HepG2 (cell line): ENCODE measurements around the gene HS3ST5. TPM values are rescaled to one million over a fixed set of nuclear protein-coding genes. Genes with fewer than 3 reads are reported as not detected.

Experiments
- ATAC-seq: fragments of 200-7000 bp; cut with Tn5 transposase; 3 replicates; pipeline ENCODE4 v1.9.1; 2020; ENCODE audit warnings: mild to moderate bottlenecking, moderate library complexity
- BruUV-seq: library from RNA; stranded (reverse); fragments of 400-500 nt; replicated peaks from 2 replicates; lab custom pipeline; 2021; lab: Mats Ljungman, UMichigan
- CTCF ChIA-PET: fragments of 300-600 bp; formaldehyde crosslinking; extraction: SDS; loops from one replicate; lab custom pipeline; 2021; ENCODE audit warnings: low total read pairs, inconsistent platforms, low intra/inter-chr PET ratio; lab: Yijun Ruan, JAX
- POLR2A ChIA-PET: fragments of 350-600 bp; sonication (Branson Sonifier 250); formaldehyde crosslinking; loops from one replicate; lab custom pipeline; 2020; ENCODE audit warnings: antibody characterized with exemption, inconsistent platforms; lab: Yijun Ruan, JAX
- DNase-seq: peaks from one replicate; pipeline ENCODE4 v3.0.0-alpha.2; 2015; ENCODE audit warnings: low spot score
- FAIRE-seq: peaks from 3 replicates; lab custom pipeline; 2011; peaks lifted over from hg19 to GRCh38; lab: Jason Lieb, UNC
- H2AFZ ChIP-seq: one replicate; pipeline ENCODE4 v1.6.1; 2011; ENCODE audit warnings: low read length, inconsistent platforms
- H3K27ac ChIP-seq: fragments of 300-600 bp; 3 replicates; pipeline ENCODE4 v1.8.0; 2011; ENCODE audit warnings: mixed run types, mild to moderate bottlenecking, mixed read lengths, low read length, inconsistent platforms; ENCODE audit not compliant: insufficient read depth; ENCODE audit errors: extremely low read length
- H3K27me3 ChIP-seq, 2 experiments: fragments of 200-600 bp in 1 of 2; 2 replicates in 1 of 2; 3 replicates in 1 of 2; pipeline versions ENCODE4 v1.6.0 to v1.8.0; 2011; ENCODE audit warnings: low read length in 2 of 2, mild to moderate bottlenecking in 2 of 2, moderate library complexity in 2 of 2, inconsistent platforms in 1 of 2; ENCODE audit not compliant: insufficient read depth in 2 of 2, control insufficient read depth in 1 of 2
- H3K36me3 ChIP-seq, 2 experiments: fragments of 200-600 bp in 1 of 2; replicated peaks in 1 of 2; 2 replicates in 1 of 2; 3 replicates in 1 of 2; pipeline versions ENCODE4 v1.5.1 to v1.8.0; 2011; ENCODE audit warnings: low read length in 2 of 2, inconsistent platforms in 1 of 2; ENCODE audit not compliant: insufficient read depth in 2 of 2, control insufficient read depth in 1 of 2
- H3K4me1 ChIP-seq: 2 replicates; pipeline ENCODE4 v1.5.1; 2012; ENCODE audit warnings: low read length, inconsistent platforms; ENCODE audit not compliant: insufficient read depth
- H3K4me2 ChIP-seq: 2 replicates; pipeline ENCODE4 v1.6.0; 2011; ENCODE audit warnings: low read depth, low read length, inconsistent platforms
- H3K4me3 ChIP-seq, 3 experiments: fragments of 200-600 bp in 1 of 3; sonication (generic), shearing (Covaris generic) in 1 of 3; replicated peaks in 1 of 3; 2 replicates each; pipeline ENCODE4 v1.5.1; 2011 to 2016; ENCODE audit warnings: low read length in 3 of 3, inconsistent platforms in 2 of 3, low read depth in 2 of 3, mild to moderate bottlenecking in 2 of 3, control low read depth in 1 of 3, mixed read lengths in 1 of 3; ENCODE audit not compliant: insufficient read depth in 1 of 3
- H3K79me2 ChIP-seq: one replicate; pipeline ENCODE4 v1.6.1; 2011; ENCODE audit warnings: low read length, inconsistent platforms; ENCODE audit not compliant: insufficient read depth
- H3K9ac ChIP-seq: 2 replicates; pipeline ENCODE4 v1.6.0; 2011; ENCODE audit warnings: mild to moderate bottlenecking, low read depth, low read length, inconsistent platforms; ENCODE audit not compliant: insufficient read depth
- H3K9me3 ChIP-seq: 2 replicates; pipeline ENCODE4 v1.5.1; 2012; ENCODE audit warnings: mild to moderate bottlenecking, low read length
- H4K20me1 ChIP-seq: 2 replicates; pipeline ENCODE4 v1.6.0; 2011; ENCODE audit warnings: inconsistent platforms, mild to moderate bottlenecking, low read length, moderate library complexity; ENCODE audit not compliant: insufficient read depth
- BCL6 ChIP-seq: IDR thresholded peaks from 2 replicates; pipeline ENCODE4 v1.6.1; 2016; ENCODE audit warnings: missing genetic modification reagents, missing compliant biosample characterization
- ELF3 ChIP-seq: IDR thresholded peaks from 2 replicates; pipeline ENCODE4 v1.6.1; 2016; ENCODE audit warnings: missing genetic modification reagents, missing compliant biosample characterization
- FOXP1 ChIP-seq, 2 experiments: fragments of 450-650 bp in 1 of 2; IDR thresholded peaks; 2 replicates each; pipeline ENCODE4 v1.6.1; 2017 to 2018; ENCODE audit warnings: antibody characterized with exemption in 1 of 2
- IKZF5 ChIP-seq: IDR thresholded peaks from 2 replicates; pipeline ENCODE4 v1.6.1; 2018; ENCODE audit warnings: missing genetic modification reagents, mild to moderate bottlenecking, missing compliant biosample characterization
- ISL2 ChIP-seq: sonication (generic); formaldehyde crosslinking; IDR thresholded peaks from 2 replicates; pipeline ENCODE4 v1.5.0; 2020; ENCODE audit warnings: missing genetic modification reagents
- JUN ChIP-seq: sonication (generic); formaldehyde crosslinking; IDR thresholded peaks from 2 replicates; pipeline ENCODE4 v1.4.0; 2020; ENCODE audit warnings: mild to moderate bottlenecking, missing genetic modification reagents
- MED1 ChIP-seq: sonication (generic); formaldehyde crosslinking; IDR thresholded peaks from 2 replicates; pipeline ENCODE4 v1.4.0; 2020; ENCODE audit warnings: missing genetic modification reagents
- MED8 ChIP-seq: sonication (generic); formaldehyde crosslinking; IDR thresholded peaks from 2 replicates; pipeline ENCODE4 v1.8.1; 2023; ENCODE audit warnings: mild to moderate bottlenecking, missing genetic modification reagents; ENCODE audit not compliant: insufficient replicate concordance
- MIXL1 ChIP-seq: IDR thresholded peaks from 2 replicates; pipeline ENCODE4 v1.6.1; 2016
- NKX3-1 ChIP-seq: sonication (generic); formaldehyde crosslinking; IDR thresholded peaks from 2 replicates; pipeline ENCODE4 v1.5.0; 2020; ENCODE audit warnings: missing genetic modification reagents
- PPARG ChIP-seq: conservative IDR thresholded peaks from 2 replicates; pipeline ENCODE4 v1.6.1; 2016; ENCODE audit warnings: missing biosample characterization, missing genetic modification reagents
- RBM39 ChIP-seq: fragments of 200-400 bp; formaldehyde crosslinking; IDR thresholded peaks from one replicate; pipeline ENCODE4 v1.6.1; 2018; ENCODE audit warnings: antibody characterized with exemption, mild to moderate bottlenecking, low read depth, low read length; ENCODE audit not compliant: poor library complexity, severe bottlenecking
- RXRB ChIP-seq: IDR thresholded peaks from 2 replicates; pipeline ENCODE4 v1.6.1; 2016; ENCODE audit warnings: borderline replicate concordance, missing genetic modification reagents, missing compliant biosample characterization
- SOX5 ChIP-seq: IDR thresholded peaks from 2 replicates; pipeline ENCODE4 v1.6.1; 2016; ENCODE audit warnings: borderline replicate concordance
- SRF ChIP-seq: IDR thresholded peaks from 2 replicates; pipeline ENCODE4 v1.6.1; 2011; ENCODE audit warnings: mild to moderate bottlenecking, low read depth, low read length, moderate library complexity
- TCF7 ChIP-seq: sonication (generic); IDR thresholded peaks from 2 replicates; pipeline ENCODE4 v1.6.1; 2016; ENCODE audit warnings: antibody characterized with exemption, low read depth
- THAP7 ChIP-seq: sonication (generic); formaldehyde crosslinking; IDR thresholded peaks from 2 replicates; pipeline ENCODE4 v1.8.1; 2023; ENCODE audit warnings: mild to moderate bottlenecking, missing genetic modification reagents
- ZNF280D ChIP-seq: sonication (generic); formaldehyde crosslinking; IDR thresholded peaks from 2 replicates; pipeline ENCODE4 v1.5.1; 2020; ENCODE audit warnings: mild to moderate bottlenecking, missing genetic modification reagents
- ZNF547 ChIP-seq: sonication (generic); formaldehyde crosslinking; IDR thresholded peaks from 2 replicates; pipeline ENCODE4 v1.5.1; 2020; ENCODE audit warnings: mild to moderate bottlenecking, missing genetic modification reagents
- ZNF674 ChIP-seq: sonication (generic); formaldehyde crosslinking; IDR thresholded peaks from 2 replicates; pipeline ENCODE4 v1.5.0; 2020; ENCODE audit warnings: low read depth, mild to moderate bottlenecking, missing genetic modification reagents
- ZNF772 ChIP-seq: sonication (generic); formaldehyde crosslinking; IDR thresholded peaks from 2 replicates; pipeline ENCODE4 v1.5.0; 2020; ENCODE audit warnings: mild to moderate bottlenecking, missing genetic modification reagents
- ZSCAN20 ChIP-seq: sonication (generic); formaldehyde crosslinking; IDR thresholded peaks from 2 replicates; pipeline ENCODE4 v1.4.0; 2020; ENCODE audit warnings: missing genetic modification reagents, mild to moderate bottlenecking, borderline replicate concordance
- in situ Hi-C: cut with HindIII; loops from 2 replicates; pipeline ENCODE4 v1.10.0; 2017; ENCODE audit warnings: low pct_unique_long_range_greater_than_20kb; ENCODE audit not compliant: extremely low pct_ligation_motif_present
- intact Hi-C: fragments of 100-400 bp; cut with micrococcal nuclease; formaldehyde crosslinking; loops from one replicate; pipeline ENCODE4 v1.10.0; 2022; ENCODE audit not compliant: unreplicated experiment
- polyA plus RNA-seq, 8 experiments: library from polyadenylated mRNA; depleted of rRNA in 3 of 8; stranded (reverse) in 7 of 8; unstranded in 1 of 8; fragments of >200 nt; fragmentation: Illumina TruSeq in 4 of 8; extraction: Trizol in 4 of 8; gene quantifications; 2 replicates each; pipeline versions ENCODE4 v1.2.1 to v1.2.3, GENCODE V29; 2011 to 2016; ENCODE audit warnings: low read depth in 4 of 8, missing spikeins in 1 of 8, mixed read lengths in 1 of 8; ENCODE audit not compliant: insufficient read depth in 1 of 8
- total RNA-seq, 5 experiments: library from RNA; depleted of rRNA; stranded (reverse); fragments of >200 nt; fragmentation: Illumina TruSeq; extraction: Trizol; gene quantifications; 2 replicates each; pipeline ENCODE4 v1.2.3, GENCODE V29; 2016; ENCODE audit warnings: low read depth in 1 of 5

Gene HS3ST5
- total and polyA plus RNA-seq, 2 of the 13 experiments (the other 11 are each of a cell fraction or from before 2014, with no cell fraction given) = 1.1 to 1.6 TPM

- Histone ChIP-seq H3K4me3 (peak overlapping the region in 2 of 3 experiments; percentile 24 to 56; a peak in 2 of 6 replicates), H3K36me3 (no peaks in the 10 kb centered on the region; a peak in 1 of 5 replicates), H3K4me2 (peak overlapping the region; percentile 87), H3K27ac (peak overlapping the region; percentile 99), H3K4me1 (peaks cover 86% of the 10 kb centered on the region), H2AFZ (no peak overlapping the region), H3K79me2 (peaks cover 4% of the 10 kb centered on the region), H3K9ac (peak overlapping the region; percentile 86), H4K20me1 (no peaks in the 10 kb centered on the region), H3K9me3 (no peaks in the 10 kb centered on the region), H3K27me3 (no peaks in the 10 kb centered on the region; a peak in 1 of 5 replicates)
- DNase-seq (peak; percentile 33), ATAC-seq (no peak), FAIRE-seq (no peak)
- ChIA-PET CTCF (no interaction called here), POLR2A (interaction anchor here (0.8 to 6.5 kb wide), 5 partner anchors 9 to 173 kb away, joined by 3 to 72 read pairs (median 5); partner anchors contain the start of gene HS3ST5)
- intact Hi-C loops (loop anchor here (2.0 to 10.0 kb wide), 5 partner anchors 73 to 195 kb away; partner anchors contain the start of genes HDAC2 and HS3ST5), in situ Hi-C loops (loop anchor here (5.0 kb wide), 1 partner anchor 103 kb away; no protein-coding TSS in a partner anchor)
- no TSS peak for BruUV-seq
- TF ChIP-seq ZNF547 (CRISPR knock-in tag) (no peak), FOXP1 (IDR thresholded peaks at IDR 0.05) (no peak), FOXP1 (CRISPR knock-in tag; IDR thresholded peaks at IDR 0.05) (peak; percentile 41; the same call in 1 of the 2 replicates), NKX3-1 (CRISPR knock-in tag) (no peak), ISL2 (CRISPR knock-in tag) (peak; percentile 84), ZNF772 (no peak), THAP7 (CRISPR knock-in tag) (no peak), SRF (no peak), MIXL1 (CRISPR knock-in tag) (0 out of 2 replicates have a peak, but pooled peaks have one; percentile 47), TCF7 (peak; percentile 74), MED1 (CRISPR knock-in tag) (peak; percentile 56; the same call in 1 of the 2 replicates), ZSCAN20 (no peak), PPARG (CRISPR knock-in tag) (peak; percentile 43; the same call in 1 of the 2 replicates), ELF3 (CRISPR knock-in tag) (peak; percentile 48; the same call in 1 of the 2 replicates), SOX5 (CRISPR knock-in tag) (0 out of 2 replicates have a peak, but pooled peaks have one; percentile 47), ZNF674 (CRISPR knock-in tag) (no peak), MED8 (CRISPR knock-in tag) (no peak), JUN (CRISPR knock-in tag) (no peak), RXRB (CRISPR knock-in tag) (peak; percentile 11; the same call in 1 of the 2 replicates), BCL6 (CRISPR knock-in tag) (0 out of 2 replicates have a peak, but pooled peaks have one; percentile 37), ZNF280D (no peak), IKZF5 (CRISPR knock-in tag) (no peak), RBM39 (no peak)
Observed at GRCh38 chr6:114169763-114170162, 173.1 kb downstream of the HS3ST5 start.
